Measurements from ENCODE around the gene STXBP5L. TPM values are rescaled to one million over a fixed set of nuclear protein-coding genes. Genes with fewer than 3 reads are reported as not detected.
"Not testable (repeated sequence)": the region's sequence is repeated elsewhere in the genome, so short reads cannot be mapped to it uniquely, and the experiment has no call there.

STXBP5L gene
- total RNA-seq, 1 experiment from 2014 or later = 5.9 TPM

- TF ChIP-seq, protein P1, sequence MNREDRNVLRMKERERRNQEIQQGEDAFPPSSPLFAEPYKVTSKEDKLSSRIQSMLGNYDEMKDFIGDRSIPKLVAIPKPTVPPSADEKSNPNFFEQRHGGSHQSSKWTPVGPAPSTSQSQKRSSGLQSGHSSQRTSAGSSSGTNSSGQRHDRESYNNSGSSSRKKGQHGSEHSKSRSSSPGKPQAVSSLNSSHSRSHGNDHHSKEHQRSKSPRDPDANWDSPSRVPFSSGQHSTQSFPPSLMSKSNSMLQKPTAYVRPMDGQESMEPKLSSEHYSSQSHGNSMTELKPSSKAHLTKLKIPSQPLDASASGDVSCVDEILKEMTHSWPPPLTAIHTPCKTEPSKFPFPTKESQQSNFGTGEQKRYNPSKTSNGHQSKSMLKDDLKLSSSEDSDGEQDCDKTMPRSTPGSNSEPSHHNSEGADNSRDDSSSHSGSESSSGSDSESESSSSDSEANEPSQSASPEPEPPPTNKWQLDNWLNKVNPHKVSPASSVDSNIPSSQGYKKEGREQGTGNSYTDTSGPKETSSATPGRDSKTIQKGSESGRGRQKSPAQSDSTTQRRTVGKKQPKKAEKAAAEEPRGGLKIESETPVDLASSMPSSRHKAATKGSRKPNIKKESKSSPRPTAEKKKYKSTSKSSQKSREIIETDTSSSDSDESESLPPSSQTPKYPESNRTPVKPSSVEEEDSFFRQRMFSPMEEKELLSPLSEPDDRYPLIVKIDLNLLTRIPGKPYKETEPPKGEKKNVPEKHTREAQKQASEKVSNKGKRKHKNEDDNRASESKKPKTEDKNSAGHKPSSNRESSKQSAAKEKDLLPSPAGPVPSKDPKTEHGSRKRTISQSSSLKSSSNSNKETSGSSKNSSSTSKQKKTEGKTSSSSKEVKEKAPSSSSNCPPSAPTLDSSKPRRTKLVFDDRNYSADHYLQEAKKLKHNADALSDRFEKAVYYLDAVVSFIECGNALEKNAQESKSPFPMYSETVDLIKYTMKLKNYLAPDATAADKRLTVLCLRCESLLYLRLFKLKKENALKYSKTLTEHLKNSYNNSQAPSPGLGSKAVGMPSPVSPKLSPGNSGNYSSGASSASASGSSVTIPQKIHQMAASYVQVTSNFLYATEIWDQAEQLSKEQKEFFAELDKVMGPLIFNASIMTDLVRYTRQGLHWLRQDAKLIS (CRISPR knock-in tag; IDR thresholded peaks at IDR 0.05; ENCODE audit: borderline replicate concordance) = no peak
- TF ChIP-seq ZBTB21 (CRISPR knock-in tag; IDR thresholded peaks at IDR 0.05; ENCODE audit: borderline replicate concordance) (no peak), ELF4 (CRISPR knock-in tag; IDR thresholded peaks at IDR 0.05; ENCODE audit: low read depth) (no peak), TCF7 (CRISPR knock-in tag; IDR thresholded peaks at IDR 0.05; ENCODE audit: low read depth) (no peak), FOXJ3 (CRISPR knock-in tag; IDR thresholded peaks at IDR 0.05; ENCODE audit: borderline replicate concordance) (no peak), HMGXB4 (CRISPR knock-in tag; IDR thresholded peaks at IDR 0.05) (no peak)
- TF ChIP-seq, protein P2, sequence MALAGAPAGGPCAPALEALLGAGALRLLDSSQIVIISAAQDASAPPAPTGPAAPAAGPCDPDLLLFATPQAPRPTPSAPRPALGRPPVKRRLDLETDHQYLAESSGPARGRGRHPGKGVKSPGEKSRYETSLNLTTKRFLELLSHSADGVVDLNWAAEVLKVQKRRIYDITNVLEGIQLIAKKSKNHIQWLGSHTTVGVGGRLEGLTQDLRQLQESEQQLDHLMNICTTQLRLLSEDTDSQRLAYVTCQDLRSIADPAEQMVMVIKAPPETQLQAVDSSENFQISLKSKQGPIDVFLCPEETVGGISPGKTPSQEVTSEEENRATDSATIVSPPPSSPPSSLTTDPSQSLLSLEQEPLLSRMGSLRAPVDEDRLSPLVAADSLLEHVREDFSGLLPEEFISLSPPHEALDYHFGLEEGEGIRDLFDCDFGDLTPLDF (CRISPR knock-in tag; IDR thresholded peaks at IDR 0.05) = no peak
Measured at GRCh38 chr3:121175083-121175482, 267.1 kb downstream of the STXBP5L start (continued).

DNA sequence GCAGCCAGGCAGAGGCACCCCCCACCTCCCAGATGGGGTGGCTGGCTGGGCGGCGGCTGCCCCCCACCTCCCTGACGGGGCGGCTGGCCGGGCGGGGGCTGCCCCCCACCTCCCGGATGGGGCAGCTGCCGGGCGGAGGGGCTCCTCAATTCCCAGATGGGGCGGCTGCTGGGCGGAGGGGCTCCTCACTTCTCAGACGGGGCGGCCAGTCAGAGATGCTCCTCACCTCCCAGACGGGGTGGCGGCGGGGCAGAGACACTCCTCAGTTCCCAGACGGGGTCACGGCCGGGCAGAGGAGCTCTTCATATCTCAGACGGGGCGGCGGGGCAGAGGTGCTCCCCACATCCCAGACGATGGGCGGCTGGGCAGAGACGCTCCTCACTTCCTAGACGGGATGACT is 282.6 kb downstream of the STXBP5L start:
- POLR2A ChIA-PET; H3K27me3 Mint-ChIP-seq (ENCODE audit: low read depth); H3K4me3 Mint-ChIP-seq; CTCF ChIA-PET; DNase-seq (ENCODE audit: low spot score); H3K27ac Mint-ChIP-seq; ATAC-seq; H3K4me1 Mint-ChIP-seq: not testable (repeated sequence)
- Mint-ChIP-seq H3K36me3 (peaks cover 38% of the 10 kb centered on the region), H3K9me3 (peaks cover 37% of the 10 kb centered on the region)

DNA sequence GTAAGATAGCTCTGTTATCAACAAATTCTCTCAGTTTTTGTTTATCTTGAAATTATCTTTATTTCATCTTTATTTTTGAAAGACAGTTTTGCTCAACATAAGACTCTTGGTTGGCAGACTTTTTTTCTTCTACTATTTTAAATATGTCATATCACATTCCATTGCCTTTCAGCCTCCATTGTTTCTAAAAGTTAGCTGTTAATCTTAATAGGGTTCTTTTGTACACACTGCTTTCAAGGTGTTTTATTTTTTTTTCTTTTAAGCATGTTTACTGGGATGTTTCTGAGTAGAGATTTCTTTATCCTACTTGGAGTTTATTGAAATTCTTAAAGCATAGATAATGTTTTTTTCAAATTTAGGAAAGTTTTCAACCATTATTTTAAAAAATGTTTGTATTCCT is 294.6 kb downstream of the STXBP5L start:
- POLR2A ChIA-PET = no interaction called here
- ATAC-seq (no peak), DNase-seq (ENCODE audit: low spot score) (no peak)
- Mint-ChIP-seq H3K4me3 (no peak overlapping the region), H3K36me3 (peaks cover 18% of the 10 kb centered on the region), H3K27ac (no peak overlapping the region), H3K4me1 (no peaks in the 10 kb centered on the region), H3K9me3 (peaks cover 26% of the 10 kb centered on the region), H3K27me3 (ENCODE audit: low read depth) (no peaks in the 10 kb centered on the region)
- peak; percentile 82; the same call in 1 of the 2 replicates for TF ChIP-seq ZNF317 (CRISPR knock-in tag; IDR thresholded peaks at IDR 0.05; ENCODE audit: borderline replicate concordance, low read depth)
- no peak for TF ChIP-seq ZNF396 (CRISPR knock-in tag; IDR thresholded peaks at IDR 0.05; ENCODE audit: borderline replicate concordance)
- TF ChIP-seq SMAD4 (CRISPR knock-in tag; IDR thresholded peaks at IDR 0.05) = no peak
- no peak for TF ChIP-seq ATF2 (CRISPR knock-in tag; IDR thresholded peaks at IDR 0.05; ENCODE audit: borderline replicate concordance, low read depth)
- TF ChIP-seq IRF1 (CRISPR knock-in tag; IDR thresholded peaks at IDR 0.05) = no peak
- CTCF ChIA-PET = no interaction called here

Data from WTC11 (cell line).